Lower leg skin (tissue), 4 donors: ENCODE results near the gene SDHAF2. TPM values are rescaled to one million over a fixed set of nuclear protein-coding genes. Genes with fewer than 3 reads are reported as not detected.

Experiments used
- DNase-seq, 2 donors: peaks; one replicate each; pipeline ENCODE4 v3.0.0-alpha.2; 2019; ENCODE audit warnings: low spot score in 2 of 2
- H3K4me3 ChIP-seq: fragments of 200-600 bp; sonication (generic); 2 replicates; pipeline ENCODE4 v1.5.1; 2017; ENCODE audit warnings: mild to moderate bottlenecking, low read depth; ENCODE audit not compliant: poor library complexity, severe bottlenecking
- CTCF ChIP-seq, 3 donors: fragments of 450-650 bp; IDR thresholded peaks; one replicate each; pipeline ENCODE4 v1.5.1; 2016; ENCODE audit warnings: antibody characterized with exemption in 3 of 3, mild to moderate bottlenecking in 3 of 3, moderate library complexity in 2 of 3
- POLR2A ChIP-seq, 2 donors: fragments of 450-650 bp; IDR thresholded peaks; one replicate each; pipeline ENCODE4 v1.6.1; 2016 to 2017; ENCODE audit warnings: antibody characterized with exemption in 2 of 2, mild to moderate bottlenecking in 1 of 2, moderate library complexity in 1 of 2
- WGBS, 2 donors: methylation state at CpG; one replicate each; pipeline ENCODE4 v1.1.5; 2018; 5-methylcytosine and 5-hydroxymethylcytosine counted together
- intact Hi-C: fragments of 100-400 bp; cut with DNase I; formaldehyde crosslinking; loops from one replicate; pipeline ENCODE4 v1.15.0; 2023; ENCODE audit warnings: low total_unique reads
- total RNA-seq, 4 donors: library from RNA; depleted of rRNA; stranded (reverse); fragments of >200 nt; gene quantifications; one replicate each; pipeline ENCODE4 v1.1.0, GENCODE V29; 2016

Gene SDHAF2
- total RNA-seq, 4 donors from 2014 or later = 24.2 to 32.8 (median 28.5) TPM

- H3K4me3 ChIP-seq = no peak overlapping the region
- TF ChIP-seq CTCF (IDR thresholded peaks at IDR 0.05) = no peak
- TF ChIP-seq POLR2A (IDR thresholded peaks at IDR 0.05) = no peak
- DNase-seq = no peak
- intact Hi-C loops = no loop called here
- 94 to 96% methylated on average over 5 of the region's 5 CpGs for WGBS, 2 donors
Measured at GRCh38 chr11:61437496-61437895, 7.6 kb downstream of the SDHAF2 start.

GRCh38 chr11:61439615-61440014 lies 9.7 kb downstream of the SDHAF2 start:
- TF ChIP-seq CTCF (IDR thresholded peaks at IDR 0.05) = no peak
- TF ChIP-seq POLR2A (IDR thresholded peaks at IDR 0.05) = no peak
- H3K4me3 ChIP-seq = no peak overlapping the region
- DNase-seq = no peak
- WGBS, 2 donors = 81 to 100% methylated on average over 1 of the region's 1 CpG
- intact Hi-C loops = loop anchor here (10.0 kb wide), 2 partner anchors 75 to 195 kb away; no protein-coding TSS in a partner anchor

GRCh38 chr11:61442616-61443015 lies 12.7 kb downstream of the SDHAF2 start:
- intact Hi-C loops = loop anchor here (10.0 kb wide), 2 partner anchors 72 to 192 kb away; no protein-coding TSS in a partner anchor
- WGBS, 2 donors = 83 to 88% methylated on average over 6 of the region's 6 CpGs
- TF ChIP-seq POLR2A (IDR thresholded peaks at IDR 0.05) (no peak), CTCF (IDR thresholded peaks at IDR 0.05) (no peak)
- DNase-seq = no peak
- H3K4me3 ChIP-seq = no peak overlapping the region

GRCh38 chr11:61445516-61445915 lies 15.6 kb downstream of the SDHAF2 start:
- no peak for DNase-seq
- WGBS, 2 donors = 80 to 93% methylated on average over 4 of the region's 4 CpGs
- TF ChIP-seq CTCF (IDR thresholded peaks at IDR 0.05) (no peak), POLR2A (IDR thresholded peaks at IDR 0.05) (no peak)
- intact Hi-C loops = loop anchor here (10.0 kb wide), 2 partner anchors 69 to 189 kb away; no protein-coding TSS in a partner anchor
- H3K4me3 ChIP-seq = no peak overlapping the region

GRCh38 chr11:61446211-61446651 lies 16.3 kb downstream of the SDHAF2 start:
- peak; percentile 83 to 95 for DNase-seq
- WGBS, 2 donors = 9 to 10% methylated on average over 7 of the region's 7 CpGs
- intact Hi-C loops = loop anchor here (10.0 kb wide), 2 partner anchors 69 to 189 kb away; no protein-coding TSS in a partner anchor
- no peak overlapping the region for H3K4me3 ChIP-seq
- TF ChIP-seq POLR2A (IDR thresholded peaks at IDR 0.05) (no peak), CTCF (IDR thresholded peaks at IDR 0.05) (no peak)
